ENCODE data around the gene MORC3.
A peak's percentile ranks its signal among the peaks of the same experiment; 100 is the strongest.
"Not testable (repeated sequence)": the region's sequence is repeated elsewhere in the genome, so short reads cannot be mapped to it uniquely, and the experiment has no call there.

MORC3 gene

GRCh38 chr21:36319767-36320420, at the start of gene MORC3:
Gene MORC3 (plus strand): TSS chr21:36320197. CDS start chr21:36320265, 68 bp downstream.
- peak; percentile 96 for DNase-seq (ENCODE audit: low spot score)

- DNase-seq (ENCODE audit: low spot score): not testable (repeated sequence)
Observed at GRCh38 chr21:36270786-36271695, 49.0 kb upstream of the MORC3 start.

DNA sequence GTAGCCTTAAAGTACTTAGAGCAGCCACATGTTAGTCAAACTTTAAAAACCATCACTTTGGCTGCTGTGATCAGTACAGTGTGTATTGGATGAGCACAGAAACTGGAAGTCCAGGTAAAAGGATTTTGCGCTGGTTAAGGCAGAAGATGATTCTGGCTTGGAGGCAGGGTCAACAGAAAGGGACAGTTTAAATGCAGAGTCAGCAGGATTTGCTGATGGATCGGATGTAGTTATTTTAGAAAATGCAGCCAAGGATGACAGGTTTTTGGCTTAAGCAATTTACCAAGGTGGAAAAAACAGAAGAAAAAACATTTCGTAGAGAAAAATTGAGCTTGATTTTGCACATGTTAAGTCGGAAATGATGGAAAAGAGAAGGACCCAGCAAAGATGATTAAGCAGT, 45.9 kb upstream of the MORC3 start:
- DNase-seq (ENCODE audit: low spot score): no peak

GRCh38 chr21:36282568-36283230, 37.3 kb upstream of the MORC3 start:
- no peak for DNase-seq (ENCODE audit: low spot score)

DNA sequence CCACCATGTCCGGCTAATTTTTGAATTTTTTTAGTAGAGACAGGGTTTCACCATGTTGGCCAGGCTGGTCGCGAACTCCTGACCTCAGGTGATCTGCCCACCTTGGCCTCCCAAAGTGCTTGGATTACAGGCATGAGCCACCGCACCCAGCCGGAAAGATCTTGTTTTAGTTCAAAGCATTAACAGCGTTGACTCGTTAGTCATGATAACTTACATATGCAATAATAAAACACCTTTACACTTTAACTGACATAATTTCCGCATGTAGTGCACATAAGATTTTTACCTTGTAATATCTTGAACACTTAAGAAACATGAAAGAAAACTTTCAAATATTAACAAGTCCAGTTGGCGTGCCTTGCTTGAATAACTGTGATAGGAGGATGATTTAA, 36.8 kb upstream of the MORC3 start:
- not testable (repeated sequence) for DNase-seq (ENCODE audit: low spot score)

DNA sequence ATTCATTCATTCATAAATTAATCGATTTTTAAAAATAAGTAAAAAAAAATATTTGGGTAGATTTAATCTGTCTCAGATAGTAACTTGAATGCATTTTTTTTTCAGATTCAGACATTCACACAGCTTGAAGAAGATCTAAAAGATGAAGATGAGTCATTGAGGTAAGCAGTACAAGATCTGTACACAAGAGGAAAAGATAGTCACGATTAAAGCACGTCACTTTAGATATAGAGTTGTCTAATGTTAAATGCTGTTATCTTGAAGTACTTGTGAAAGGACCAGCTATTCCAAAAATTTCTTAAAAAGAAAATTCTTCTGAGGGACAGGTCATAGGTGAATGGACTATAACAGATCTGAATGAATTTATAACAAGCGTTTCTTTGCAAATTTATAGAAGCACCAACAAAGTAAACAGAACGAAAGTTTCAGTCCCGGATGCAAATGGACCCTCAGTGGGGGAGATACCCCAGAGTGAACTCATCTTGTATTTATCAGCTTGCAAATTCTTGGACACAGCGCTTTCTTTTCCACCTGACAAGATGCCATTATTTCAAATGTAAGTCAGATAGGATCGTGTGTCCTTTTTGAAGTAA, 31.2 kb upstream of the MORC3 start:
- DNase-seq (ENCODE audit: low spot score): no peak

DNA sequence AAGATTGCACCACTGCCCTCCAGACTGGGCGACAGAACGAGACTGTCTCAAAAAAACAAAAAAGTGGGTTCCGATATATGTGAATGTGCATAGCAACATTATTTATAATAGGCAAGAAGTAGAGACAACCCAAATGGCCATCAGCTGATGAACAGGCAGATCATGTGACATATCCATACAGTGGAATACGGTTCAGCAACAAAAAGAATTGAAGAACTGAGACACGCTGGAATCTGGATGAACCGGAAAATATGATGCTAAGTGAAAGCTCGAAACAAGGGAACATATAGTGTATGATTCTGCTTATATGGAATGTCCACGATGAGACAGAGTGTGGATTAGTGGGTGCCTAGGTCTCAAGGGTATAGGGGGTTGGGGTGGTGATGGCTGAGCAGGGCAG, 28.5 kb upstream of the MORC3 start:
- no peak for DNase-seq (ENCODE audit: low spot score)

DNA sequence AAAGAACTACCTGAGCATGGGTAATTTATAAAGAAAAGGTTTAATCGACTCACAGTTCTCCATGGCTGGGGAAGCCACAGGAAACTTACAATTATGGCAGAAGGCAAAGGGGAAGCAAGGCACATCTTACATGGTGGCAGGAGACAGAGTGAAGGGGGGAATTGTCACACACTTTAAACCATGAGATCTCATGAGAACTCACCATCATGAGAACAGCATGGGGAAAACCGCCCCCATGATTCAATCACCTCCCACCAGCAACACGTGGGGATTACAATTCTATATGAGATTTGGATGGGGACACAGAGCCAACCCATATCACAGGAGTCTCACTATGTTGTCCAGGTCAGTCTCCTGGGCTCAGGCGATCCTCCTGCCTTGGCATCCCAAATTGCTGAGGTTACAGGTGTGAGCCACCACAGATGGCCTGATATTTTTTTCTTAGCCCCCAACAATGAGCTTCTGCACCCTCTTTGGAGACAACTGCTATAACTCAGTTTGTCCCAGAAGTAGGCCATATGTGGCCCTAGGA, 22.5 kb upstream of the MORC3 start:
- no peak for DNase-seq (ENCODE audit: low spot score)

- peak; percentile 22 for DNase-seq (ENCODE audit: low spot score)
Observed at GRCh38 chr21:36297938-36298572, 21.9 kb upstream of the MORC3 start.

DNA sequence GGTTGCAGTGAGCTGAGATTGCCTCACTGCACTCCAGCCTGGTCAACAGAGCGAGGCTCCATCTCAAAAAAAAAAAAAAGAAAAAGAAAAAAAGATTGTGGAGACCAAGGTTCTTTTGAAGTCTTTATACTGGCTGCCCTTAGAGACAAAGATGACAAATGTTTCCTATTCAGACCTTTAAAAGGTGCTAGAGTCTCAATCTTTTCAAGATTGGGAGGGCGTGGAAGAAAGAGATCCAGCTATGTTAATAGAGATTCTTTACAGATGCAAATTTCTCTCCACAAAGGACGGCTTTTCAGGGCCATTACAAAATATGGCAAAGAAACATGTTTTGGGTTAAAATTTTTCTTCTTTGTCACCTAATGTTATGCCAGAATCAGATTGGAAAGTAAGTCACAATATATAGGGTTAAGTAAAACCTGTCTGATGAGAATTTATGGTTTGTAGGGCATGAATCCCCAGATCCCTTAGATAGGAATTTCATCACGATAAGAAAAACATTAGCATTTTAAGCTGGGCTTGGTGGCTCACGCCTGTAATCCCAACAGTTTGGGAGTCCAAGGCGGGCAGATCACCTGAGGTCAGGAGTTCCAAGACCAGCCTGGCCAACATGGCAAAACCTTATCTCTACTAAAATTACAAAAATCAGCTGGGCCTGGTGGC, 13.0 kb upstream of the MORC3 start:
- no peak for DNase-seq (ENCODE audit: low spot score)

GRCh38 chr21:36310016-36310415, 10.0 kb upstream of the MORC3 start:
- DNase-seq (ENCODE audit: low spot score): no peak

DNA sequence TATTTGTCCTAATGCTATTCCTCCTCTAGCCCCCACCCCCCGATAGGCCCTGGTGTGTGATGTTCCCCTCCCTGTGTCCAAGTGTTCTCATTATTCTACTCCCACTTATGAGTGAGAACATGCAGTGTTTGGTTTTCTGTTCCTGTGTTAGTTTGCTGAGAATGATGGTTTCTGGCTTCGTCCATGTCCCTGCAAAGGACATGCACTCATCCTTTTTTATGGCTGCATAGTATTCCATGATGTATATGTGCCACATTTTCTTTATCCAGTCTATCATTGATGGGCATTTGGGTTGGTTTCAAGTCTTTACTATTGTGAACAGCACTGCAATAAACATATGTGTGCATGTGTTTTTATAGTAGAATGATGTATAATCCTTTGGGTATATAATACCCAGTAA, 6.6 kb upstream of the MORC3 start:
- not testable (repeated sequence) for DNase-seq (ENCODE audit: low spot score)

DNA sequence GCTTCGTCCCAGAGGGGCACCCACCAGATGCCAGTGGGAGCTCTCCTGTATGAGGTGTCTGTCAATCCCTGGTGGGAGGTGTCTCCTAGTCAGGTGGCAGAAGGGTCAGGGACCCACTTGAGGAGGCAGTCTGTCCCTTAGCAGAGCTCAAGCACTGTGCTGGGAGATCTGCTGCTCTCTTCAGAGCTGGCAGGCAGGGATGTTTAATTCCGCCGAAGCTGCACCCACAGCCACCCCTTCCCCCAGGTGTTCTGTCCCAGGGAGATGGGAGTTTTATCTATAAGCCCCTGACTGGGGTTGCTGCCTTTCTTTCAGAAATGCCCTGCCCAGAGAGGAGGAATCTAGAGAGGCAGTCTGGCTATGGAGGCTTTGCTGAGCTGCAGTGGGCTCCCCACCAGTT, 4.0 kb upstream of the MORC3 start:
- DNase-seq (ENCODE audit: low spot score): not testable (repeated sequence)

GRCh38 chr21:36316872-36317484, 3.0 kb upstream of the MORC3 start:
- no peak for DNase-seq (ENCODE audit: low spot score)

DNA sequence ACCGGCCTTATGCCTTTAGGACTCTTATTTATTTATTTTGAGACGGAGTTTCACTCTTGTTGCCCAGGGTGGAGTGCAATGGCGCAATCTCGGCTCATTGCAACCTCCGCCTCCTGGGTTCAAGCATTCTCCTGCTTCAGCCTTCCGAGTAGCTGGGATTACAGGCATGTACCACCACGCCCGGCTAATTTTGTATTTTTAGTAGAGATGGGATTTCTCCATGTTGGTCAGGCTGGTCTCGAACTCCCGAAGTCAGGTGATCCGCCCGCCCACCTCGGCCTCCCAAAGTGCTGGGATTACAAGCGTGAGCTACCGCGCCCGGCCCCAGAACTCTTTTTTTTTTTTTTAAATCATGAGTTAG, 611 bp upstream of the MORC3 start:
- not testable (repeated sequence) for DNase-seq (ENCODE audit: low spot score)

GRCh38 chr21:36320421-36321324, 676 bp downstream of the MORC3 start:
- peak; percentile 45 for DNase-seq (ENCODE audit: low spot score)

DNA sequence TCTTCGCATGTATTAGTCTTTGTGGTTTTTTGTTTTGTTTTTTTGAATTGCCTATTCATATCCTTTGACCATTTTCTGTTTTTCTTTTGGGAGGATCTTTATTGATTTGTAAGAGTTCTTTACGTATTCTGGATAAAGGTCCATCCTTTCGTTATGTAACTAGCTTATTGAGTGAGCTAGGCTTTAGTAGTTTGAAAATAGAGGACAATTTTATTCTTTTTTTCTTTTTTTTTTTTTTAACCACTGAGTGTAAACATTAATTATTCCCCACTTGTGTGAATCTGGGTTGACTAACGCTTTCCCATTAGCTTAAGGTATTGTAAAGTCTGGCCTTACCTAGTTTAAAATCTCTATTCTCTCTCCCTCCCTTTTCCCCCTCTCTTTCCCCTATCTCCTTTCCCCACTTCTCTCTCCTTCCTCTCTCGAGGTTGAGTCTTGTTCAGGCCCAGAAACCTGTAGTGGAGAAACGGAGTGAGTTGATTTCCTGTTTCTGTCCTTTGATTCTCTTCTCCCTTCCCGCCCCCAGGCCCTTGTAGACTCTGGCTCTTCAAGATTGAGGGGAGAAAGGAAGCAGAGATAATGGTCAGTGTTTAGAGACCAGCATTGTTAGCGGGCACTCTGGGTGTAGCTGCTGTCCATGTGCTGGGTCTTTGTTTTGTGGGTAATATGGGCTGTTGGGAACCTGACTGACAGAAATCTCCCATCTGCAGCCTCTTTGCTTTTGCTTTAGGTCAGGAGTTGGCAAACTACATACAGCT, 1.5 kb downstream of the MORC3 start:
- peak; percentile 34 for DNase-seq (ENCODE audit: low spot score)

DNA sequence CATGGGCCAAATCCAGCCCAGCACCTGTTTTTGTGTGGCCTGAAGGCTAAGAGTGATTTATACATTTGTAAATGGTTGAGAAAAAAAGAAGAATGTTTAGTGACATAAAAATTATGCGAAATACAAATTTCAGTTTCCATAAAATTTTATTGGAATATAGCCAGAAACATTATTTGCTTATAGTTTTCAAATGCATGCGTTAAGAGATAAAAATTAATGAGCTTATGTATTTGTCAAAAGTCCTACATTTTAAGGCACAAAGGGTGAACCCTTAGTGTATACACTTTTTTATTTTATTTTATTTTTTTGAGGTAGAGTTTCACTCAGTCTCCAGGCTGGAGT, 2.1 kb downstream of the MORC3 start:
- no peak for DNase-seq (ENCODE audit: low spot score)

- DNase-seq (ENCODE audit: low spot score): no peak
Observed at GRCh38 chr21:36323032-36323431, 3.0 kb downstream of the MORC3 start.

All from kidney capillary endothelial cell (primary cell).